Naive B cell (primary cell): Measurements from ENCODE around the gene KCNE1. TPM values are rescaled to one million over a fixed set of nuclear protein-coding genes. Genes with fewer than 3 reads are reported as not detected.
"Not testable (repeated sequence)": the region's sequence is repeated elsewhere in the genome, so short reads cannot be mapped to it uniquely, and the experiment has no call there.

Source experiments
- ATAC-seq, 2 donors: fragments of 150-1000 bp; cut with Tn5 transposase; 2 replicates each; pipeline ENCODE4 v1.10.0; 2021; ENCODE audit warnings: low read depth in 2 of 2, mild to moderate bottlenecking in 2 of 2, moderate library complexity in 2 of 2
- DNase-seq: peaks from one replicate; pipeline ENCODE4 v3.0.0; 2022
- H3K27ac Mint-ChIP-seq, 6 donors: one replicate each; pipeline ENCODE4 v1.8.0; 2020 to 2022; ENCODE audit warnings: mild to moderate bottlenecking in 6 of 6, mixed read lengths in 6 of 6, moderate library complexity in 5 of 6, inconsistent platforms in 2 of 6
- H3K27me3 Mint-ChIP-seq, 3 donors: one replicate each; pipeline ENCODE4 v1.8.0; 2021 to 2022; ENCODE audit warnings: mixed read lengths in 3 of 3, mild to moderate bottlenecking in 1 of 3
- H3K36me3 Mint-ChIP-seq, 2 donors: one replicate each; pipeline ENCODE4 v1.8.0; 2020 to 2022; ENCODE audit warnings: mixed read lengths in 2 of 2, inconsistent platforms in 1 of 2, mild to moderate bottlenecking in 1 of 2
- H3K4me1 Mint-ChIP-seq, 3 donors: one replicate each; pipeline ENCODE4 v1.8.0; 2020 to 2022; ENCODE audit warnings: mixed read lengths in 3 of 3, inconsistent platforms in 1 of 3, mild to moderate bottlenecking in 1 of 3, moderate library complexity in 1 of 3
- H3K4me3 Mint-ChIP-seq, 8 donors: one replicate each; pipeline ENCODE4 v1.8.0; 2020 to 2022; ENCODE audit warnings: mild to moderate bottlenecking in 8 of 8, mixed read lengths in 8 of 8, moderate library complexity in 8 of 8, inconsistent platforms in 2 of 8
- H3K9me3 Mint-ChIP-seq, 7 donors: one replicate each; pipeline ENCODE4 v1.8.0; 2020 to 2022; ENCODE audit warnings: mixed read lengths in 7 of 7, mild to moderate bottlenecking in 5 of 7, inconsistent platforms in 2 of 7, moderate library complexity in 1 of 7
- polyA plus RNA-seq, 6 donors: library from polyadenylated mRNA; unstranded; fragments of 300-500 nt; fragmentation: Illumina TruSeq; gene quantifications; one replicate each; pipeline ENCODE4 v1.2.3, GENCODE V29; 2021; ENCODE audit warnings: low read depth in 6 of 6

KCNE1 gene
- polyA plus RNA-seq, 6 donors from 2014 or later = not detected

- peak; percentile 61 to 75 for ATAC-seq
- DNase-seq, H3K4me1 Mint-ChIP-seq, H3K27me3 Mint-ChIP-seq, H3K27ac Mint-ChIP-seq, H3K9me3 Mint-ChIP-seq, H3K36me3 Mint-ChIP-seq, H3K4me3 Mint-ChIP-seq: not testable (repeated sequence)
Observed at GRCh38 chr21:34406676-34407075, 105.3 kb downstream of the KCNE1 start.

- H3K9me3 Mint-ChIP-seq, ATAC-seq, H3K36me3 Mint-ChIP-seq, H3K27ac Mint-ChIP-seq, H3K4me1 Mint-ChIP-seq, H3K4me3 Mint-ChIP-seq, DNase-seq, H3K27me3 Mint-ChIP-seq: not testable (repeated sequence)
Observed at GRCh38 chr21:34406102-34406501, 105.9 kb downstream of the KCNE1 start.

GRCh38 chr21:34405686-34406085 is 106.3 kb downstream of the KCNE1 start:
- H3K4me3 Mint-ChIP-seq, H3K4me1 Mint-ChIP-seq, H3K27ac Mint-ChIP-seq, H3K36me3 Mint-ChIP-seq, DNase-seq, H3K9me3 Mint-ChIP-seq, H3K27me3 Mint-ChIP-seq, ATAC-seq: not testable (repeated sequence)

- not testable (repeated sequence) for H3K27me3 Mint-ChIP-seq, DNase-seq, H3K4me1 Mint-ChIP-seq, H3K36me3 Mint-ChIP-seq, H3K4me3 Mint-ChIP-seq, H3K9me3 Mint-ChIP-seq, H3K27ac Mint-ChIP-seq, ATAC-seq
Observed at GRCh38 chr21:34404742-34405141, 107.3 kb downstream of the KCNE1 start.

- ATAC-seq, DNase-seq, H3K4me1 Mint-ChIP-seq, H3K36me3 Mint-ChIP-seq, H3K27ac Mint-ChIP-seq, H3K4me3 Mint-ChIP-seq, H3K27me3 Mint-ChIP-seq, H3K9me3 Mint-ChIP-seq: not testable (repeated sequence)
Observed at GRCh38 chr21:34400522-34400921, 111.5 kb downstream of the KCNE1 start.

Other genes with a start within 250 kb of the KCNE1 start
- under 1 TPM in 1 of 6 donors, not detected in 5; 0.35 TPM for gene KCNE2, start 148.2 kb downstream of the KCNE1 start, polyA plus RNA-seq
- 10 to 100 TPM in 5 of 6 donors, 1 to 10 TPM in 1; 8.0 to 37.8 (median 12.1) TPM for gene SMIM11, start 136.7 kb downstream of the KCNE1 start, polyA plus RNA-seq
- not detected for gene SMIM34, start 88.3 kb downstream of the KCNE1 start, polyA plus RNA-seq
- 10 to 100 TPM in 5 of 6 donors, 1 to 10 TPM in 1; 8.4 to 16.8 (median 12.1) TPM for gene RCAN1, start 102.9 kb upstream of the KCNE1 start, polyA plus RNA-seq
- not detected for gene CLIC6, start 156.8 kb upstream of the KCNE1 start, polyA plus RNA-seq